Chondrocyte (in vitro differentiated cells): ENCODE data around the gene HLA-F. TPM values are rescaled to one million over a fixed set of nuclear protein-coding genes. Genes with fewer than 3 reads are reported as not detected.

Experiments
- DNase-seq: peaks from one replicate; pipeline ENCODE4 v3.0.0; 2021; ENCODE audit warnings: mixed read lengths, low spot score
- H3K27ac Mint-ChIP-seq: one replicate; pipeline ENCODE4 v1.8.0; 2021; ENCODE audit warnings: mild to moderate bottlenecking, moderate library complexity, mixed read lengths; ENCODE audit not compliant: unreplicated experiment
- H3K27me3 Mint-ChIP-seq: 2 replicates; pipeline ENCODE4 v1.8.0; 2021; ENCODE audit warnings: low read depth, mixed read lengths
- H3K36me3 Mint-ChIP-seq: 2 replicates; pipeline ENCODE4 v1.8.0; 2021; ENCODE audit warnings: low read depth, mixed read lengths
- H3K4me1 Mint-ChIP-seq: 2 replicates; pipeline ENCODE4 v1.8.0; 2021; ENCODE audit warnings: low read depth, mild to moderate bottlenecking, mixed read lengths
- H3K4me3 Mint-ChIP-seq: one replicate; pipeline ENCODE4 v1.8.0; 2021; ENCODE audit warnings: mild to moderate bottlenecking, moderate library complexity, mixed read lengths; ENCODE audit not compliant: unreplicated experiment
- H3K9me3 Mint-ChIP-seq: 2 replicates; pipeline ENCODE4 v1.8.0; 2021; ENCODE audit warnings: low read depth, mixed read lengths
- CTCF ChIP-seq: fragments of 200-600 bp; sonication (generic); IDR thresholded peaks from 2 replicates; pipeline ENCODE4 v1.5.0; 2021; ENCODE audit warnings: antibody characterized with exemption, mild to moderate bottlenecking, moderate library complexity
- total RNA-seq: library from RNA; stranded (reverse); gene quantifications from 3 replicates; pipeline ENCODE4 v1.2.1, GENCODE V29; 2021

The HLA-F gene
- total RNA-seq, 1 donor from 2014 or later, result 6.6 TPM

- no peak for TF ChIP-seq CTCF
- Mint-ChIP-seq H3K27me3 (peaks cover 20% of the 10 kb centered on the region), H3K4me3 (no peak overlapping the region), H3K36me3 (peaks cover 5% of the 10 kb centered on the region), H3K4me1 (peaks cover 9% of the 10 kb centered on the region), H3K9me3 (no peaks in the 10 kb centered on the region), H3K27ac (no peak overlapping the region)
- no peak for DNase-seq
These were observed 2.0 kb downstream of the HLA-F start for GRCh38 chr6:29724937-29725869.

DNA sequence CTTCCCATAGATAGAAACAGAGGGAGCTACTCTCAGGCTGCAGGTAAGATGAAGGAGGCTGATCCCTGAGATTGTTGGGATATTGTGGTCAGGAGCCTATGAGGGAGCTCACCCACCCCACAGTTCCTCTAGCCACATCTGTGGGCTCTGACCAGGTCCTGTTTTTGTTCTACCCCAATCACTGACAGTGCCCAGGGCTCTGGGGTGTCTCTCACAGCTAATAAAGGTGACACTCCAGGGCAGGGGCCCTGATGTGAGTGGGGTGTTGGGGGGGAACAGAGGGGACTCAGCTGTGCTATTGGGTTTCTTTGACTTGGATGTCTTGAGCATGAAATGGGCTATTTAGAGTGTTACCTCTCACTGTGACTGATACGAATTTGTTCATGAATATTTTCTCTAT lies 2.8 kb downstream of the HLA-F start:
- Mint-ChIP-seq H3K27me3 (peaks cover 23% of the 10 kb centered on the region), H3K4me3 (no peak overlapping the region), H3K4me1 (peaks cover 9% of the 10 kb centered on the region), H3K27ac (no peak overlapping the region), H3K9me3 (no peaks in the 10 kb centered on the region), H3K36me3 (peaks cover 5% of the 10 kb centered on the region)
- TF ChIP-seq CTCF, result no peak
- no peak for DNase-seq

GRCh38 chr6:29726571-29727194 lies 3.4 kb downstream of the HLA-F start:
- TF ChIP-seq CTCF, result no peak
- H3K36me3 Mint-ChIP-seq, result peaks cover 5% of the 10 kb centered on the region
- peaks cover 9% of the 10 kb centered on the region for H3K4me1 Mint-ChIP-seq
- no peak for DNase-seq
- peaks cover 22% of the 10 kb centered on the region for H3K27me3 Mint-ChIP-seq
- H3K4me3 Mint-ChIP-seq, result no peak overlapping the region
- no peaks in the 10 kb centered on the region for H3K9me3 Mint-ChIP-seq
- H3K27ac Mint-ChIP-seq, result no peak overlapping the region

DNA sequence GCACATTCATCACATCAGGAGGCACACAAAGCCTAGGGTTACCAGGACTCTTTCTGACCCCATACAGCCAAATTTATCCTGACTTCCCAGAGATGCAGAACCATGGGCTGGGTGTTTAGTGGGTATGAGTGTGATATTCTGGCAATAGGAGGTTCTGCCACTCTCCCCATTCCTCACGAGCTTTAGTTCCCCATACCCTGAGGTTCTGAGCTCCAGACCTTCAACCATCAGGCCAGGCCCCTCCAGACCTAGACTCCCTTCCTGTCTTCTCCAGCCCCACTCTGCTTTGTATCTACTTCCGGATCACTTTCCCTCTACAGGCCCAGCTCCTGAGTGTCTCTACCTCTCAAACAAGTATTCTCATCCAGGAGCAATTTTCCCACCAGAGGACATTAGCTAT lies 4.4 kb downstream of the HLA-F start:
- Mint-ChIP-seq H3K4me3 (no peak overlapping the region), H3K4me1 (peaks cover 9% of the 10 kb centered on the region), H3K27me3 (peaks cover 18% of the 10 kb centered on the region), H3K9me3 (no peaks in the 10 kb centered on the region), H3K27ac (no peak overlapping the region), H3K36me3 (peaks cover 5% of the 10 kb centered on the region)
- no peak for TF ChIP-seq CTCF
- DNase-seq, result no peak

GRCh38 chr6:29728173-29728874 lies 5.1 kb downstream of the HLA-F start:
- TF ChIP-seq CTCF, result no peak
- no peaks in the 10 kb centered on the region for H3K9me3 Mint-ChIP-seq
- DNase-seq, result no peak
- H3K27ac Mint-ChIP-seq, result no peak overlapping the region
- peaks cover 18% of the 10 kb centered on the region for H3K27me3 Mint-ChIP-seq
- H3K36me3 Mint-ChIP-seq, result peaks cover 5% of the 10 kb centered on the region
- H3K4me3 Mint-ChIP-seq, result no peak overlapping the region
- H3K4me1 Mint-ChIP-seq, result peaks cover 3% of the 10 kb centered on the region
